GM19035 (cell line): ENCODE results near the gene JAKMIP2.

Experiments
- ATAC-seq: cut with Tn5 transposase; IDR thresholded peaks from one replicate; pipeline ENCODE4 v1.9.1; 2021; ENCODE audit not compliant: unreplicated experiment

JAKMIP2 gene

GRCh38 chr5:147789820-147790219, 7.3 kb upstream of the JAKMIP2 start:
- ATAC-seq = no peak

- ATAC-seq = no peak
Observed at GRCh38 chr5:147788023-147788422, 5.5 kb upstream of the JAKMIP2 start.

DNA sequence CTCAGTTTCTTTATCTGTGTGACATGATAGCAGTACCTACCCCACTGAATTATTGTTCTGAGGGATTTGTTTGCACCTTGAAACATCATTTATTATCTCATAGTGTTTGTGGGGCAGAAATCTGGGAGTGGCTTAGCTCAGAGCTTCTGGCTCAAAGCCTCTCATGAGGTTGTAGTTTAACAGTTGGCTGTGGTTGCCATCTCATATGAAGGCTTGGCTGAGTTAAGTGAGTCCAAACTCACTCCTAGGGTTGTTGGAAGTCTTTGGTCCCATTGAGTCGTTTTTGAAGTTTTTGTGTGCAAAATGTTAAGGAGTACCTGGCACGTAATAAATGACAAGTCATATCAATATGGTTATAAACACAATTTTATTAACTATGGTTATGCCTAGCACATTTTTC, 3.6 kb upstream of the JAKMIP2 start:
- ATAC-seq = no peak

DNA sequence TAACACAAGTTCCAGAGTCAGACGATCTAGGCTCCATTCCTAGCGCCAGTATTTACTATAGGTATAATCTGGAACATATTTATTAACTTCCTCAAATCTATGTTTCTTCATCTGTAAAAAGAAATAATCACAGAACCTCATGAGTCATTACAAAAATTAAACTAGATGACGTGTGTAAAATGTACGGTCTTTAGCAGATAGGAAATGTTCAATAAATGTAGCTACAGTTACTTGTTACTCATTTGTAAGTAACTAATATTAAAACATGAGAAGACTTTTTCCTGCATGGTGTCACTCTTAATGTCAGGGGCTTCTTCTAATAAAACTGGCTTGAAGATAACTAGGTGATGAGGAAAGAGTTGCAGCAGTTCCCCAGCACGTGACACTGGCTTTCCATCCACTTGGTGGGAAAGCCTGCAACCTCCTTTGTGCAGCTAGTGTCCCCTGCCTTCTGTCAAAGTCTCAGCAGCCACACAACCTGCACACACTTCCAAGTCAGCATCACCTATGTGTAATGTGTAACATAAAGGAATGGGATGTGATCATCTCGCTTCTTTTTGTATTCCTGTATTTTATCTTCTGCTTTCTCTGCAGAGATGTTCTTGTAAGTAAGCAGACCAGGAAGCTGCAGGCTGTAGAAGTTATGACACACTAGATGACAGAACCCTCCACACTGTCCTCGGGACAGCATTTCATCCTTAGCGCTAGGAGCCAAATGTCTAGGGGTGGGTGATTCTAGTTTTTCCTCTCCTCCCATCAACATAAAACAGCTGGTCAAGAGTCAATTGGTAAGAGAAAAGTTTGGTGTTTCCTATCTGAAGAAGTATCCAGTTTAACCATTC, 1.8 kb upstream of the JAKMIP2 start:
- no peak for ATAC-seq

GRCh38 chr5:147780924-147781573, 1.5 kb downstream of the JAKMIP2 start:
- no peak for ATAC-seq

- ATAC-seq = no peak
Observed at GRCh38 chr5:147779694-147780093, 2.8 kb downstream of the JAKMIP2 start.

DNA sequence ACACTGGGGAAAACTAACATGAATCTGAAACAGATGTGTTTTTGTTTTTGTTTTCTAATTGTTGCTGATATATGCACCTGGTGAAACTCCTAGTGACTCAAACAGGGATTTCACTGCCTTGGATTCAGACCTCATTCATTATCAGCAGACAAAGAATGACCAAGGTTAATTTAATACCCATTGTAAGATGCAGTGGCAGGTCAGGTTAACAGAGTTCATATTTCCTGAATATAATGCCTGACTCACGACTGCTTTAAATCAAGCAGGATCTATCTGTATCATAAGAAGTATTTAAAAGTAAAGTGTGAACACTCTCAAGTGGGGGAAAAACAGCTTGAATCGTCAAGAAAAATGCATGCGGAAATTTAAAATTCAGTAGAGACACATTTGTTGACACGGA, 5.5 kb downstream of the JAKMIP2 start:
- ATAC-seq = no peak

DNA sequence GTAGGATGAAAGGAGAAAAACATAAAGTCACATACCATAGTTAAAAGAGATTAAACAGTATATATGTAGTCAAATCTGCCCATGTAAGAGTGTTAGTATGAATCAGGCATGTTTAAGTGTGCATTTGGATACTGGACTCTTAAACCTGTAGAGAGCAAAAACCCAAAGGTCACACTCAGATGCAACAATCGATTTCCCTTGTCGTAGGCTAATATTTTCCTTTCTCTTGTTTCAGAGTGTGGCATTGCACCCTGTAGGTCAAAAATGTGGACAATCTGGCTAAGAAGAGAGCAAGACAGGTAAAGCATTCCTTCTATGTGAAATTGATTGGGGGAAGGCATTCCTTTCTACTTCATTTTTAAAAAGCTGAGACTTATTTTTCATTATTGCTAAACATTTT, 8.9 kb downstream of the JAKMIP2 start:
- no peak for ATAC-seq

DNA sequence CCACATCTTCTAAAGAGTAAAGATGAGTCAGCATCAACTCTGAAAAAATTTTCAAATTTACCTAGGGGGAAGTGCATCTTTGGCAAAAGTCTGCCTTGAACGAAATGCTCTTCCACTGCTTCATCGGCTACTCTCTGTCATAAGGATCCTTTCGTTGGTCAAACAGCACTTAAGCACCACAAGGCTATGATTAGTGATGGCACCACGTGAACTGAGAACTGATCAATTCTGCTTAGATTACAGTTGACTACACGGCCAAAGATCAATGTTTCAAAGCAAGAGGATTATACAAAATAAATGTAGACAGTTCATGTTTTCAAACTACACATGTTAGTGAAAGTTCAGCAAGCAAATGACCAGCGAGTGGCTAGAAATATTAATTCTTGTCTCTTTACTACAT, 9.4 kb downstream of the JAKMIP2 start:
- no peak for ATAC-seq

DNA sequence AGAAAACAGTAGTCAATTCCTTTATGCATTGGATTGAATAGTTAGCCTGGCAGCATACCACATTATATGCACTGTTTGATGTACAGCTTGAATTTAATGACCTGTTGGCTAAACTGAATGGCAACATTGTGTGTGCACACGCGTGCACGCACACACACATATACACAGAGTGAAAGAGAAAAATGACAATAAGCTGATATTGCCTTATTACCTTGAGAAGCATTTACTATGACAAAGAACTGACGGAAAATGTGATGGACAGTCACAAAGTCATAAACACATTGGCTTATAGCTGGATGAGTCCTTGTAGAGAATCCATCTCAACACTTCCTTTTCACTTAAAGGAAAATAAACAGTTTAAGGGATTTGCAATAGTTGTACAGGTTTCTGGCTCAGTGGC, 15.5 kb downstream of the JAKMIP2 start:
- no peak for ATAC-seq

DNA sequence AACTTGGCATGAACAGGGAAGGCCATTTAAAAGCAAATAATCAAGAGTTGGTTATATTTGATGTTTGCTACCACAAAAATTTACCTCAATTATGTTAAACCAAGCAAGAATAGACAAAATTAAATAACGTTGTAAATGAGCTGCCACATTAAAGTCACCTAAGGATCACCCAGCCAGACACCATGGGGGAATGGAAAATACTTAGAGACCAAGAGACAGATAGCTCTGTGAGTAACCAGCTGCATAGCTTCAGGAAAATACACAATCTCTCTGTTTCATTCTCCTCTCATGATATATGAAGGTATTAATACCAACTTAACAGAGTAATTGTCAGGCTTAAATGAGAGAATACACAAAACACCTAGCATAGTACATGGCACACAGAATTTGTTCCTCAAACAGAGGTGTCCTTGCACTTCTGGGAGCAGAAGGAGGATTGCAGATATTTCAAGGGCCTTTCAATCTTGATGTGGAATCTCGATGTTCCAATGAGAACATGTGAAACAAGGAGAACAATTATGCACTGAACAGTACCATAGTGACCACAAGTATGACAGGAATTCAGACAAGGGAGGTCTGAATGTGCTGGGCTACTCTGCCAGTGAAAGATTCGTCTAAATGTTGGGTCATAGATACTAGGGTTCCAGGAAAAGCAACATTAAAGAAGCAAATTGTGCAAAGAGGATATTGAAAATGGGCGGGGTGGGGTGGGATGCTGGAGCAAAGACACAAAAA, 18.6 kb downstream of the JAKMIP2 start:
- ATAC-seq = no peak

GRCh38 chr5:147760086-147760875, 22.2 kb downstream of the JAKMIP2 start:
- no peak for ATAC-seq

DNA sequence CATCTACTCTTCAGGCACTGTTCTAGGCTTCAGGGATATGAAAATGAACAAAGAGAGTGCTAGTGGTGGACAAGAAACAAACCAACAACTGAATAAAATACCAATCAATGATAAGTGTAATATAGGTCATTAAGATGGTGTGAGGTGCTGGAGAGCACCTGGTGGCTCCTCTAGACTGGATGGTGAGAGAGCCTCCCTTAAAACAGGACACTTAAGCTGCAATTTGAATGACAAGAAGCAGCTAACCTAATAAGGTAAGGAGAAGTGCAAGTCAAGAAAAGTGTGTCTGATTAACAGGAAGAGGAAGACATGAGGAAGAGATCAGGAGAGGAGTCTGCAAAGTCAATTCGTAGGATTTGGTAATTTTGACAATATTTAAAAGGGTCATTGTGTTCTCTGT, 23.1 kb downstream of the JAKMIP2 start:
- ATAC-seq = no peak

- no peak for ATAC-seq
Observed at GRCh38 chr5:147756566-147756965, 26.0 kb downstream of the JAKMIP2 start.

- ATAC-seq = no peak
Observed at GRCh38 chr5:147754372-147755122, 28.0 kb downstream of the JAKMIP2 start.

- ATAC-seq = no peak
Observed at GRCh38 chr5:147753765-147754164, 28.8 kb downstream of the JAKMIP2 start.

DNA sequence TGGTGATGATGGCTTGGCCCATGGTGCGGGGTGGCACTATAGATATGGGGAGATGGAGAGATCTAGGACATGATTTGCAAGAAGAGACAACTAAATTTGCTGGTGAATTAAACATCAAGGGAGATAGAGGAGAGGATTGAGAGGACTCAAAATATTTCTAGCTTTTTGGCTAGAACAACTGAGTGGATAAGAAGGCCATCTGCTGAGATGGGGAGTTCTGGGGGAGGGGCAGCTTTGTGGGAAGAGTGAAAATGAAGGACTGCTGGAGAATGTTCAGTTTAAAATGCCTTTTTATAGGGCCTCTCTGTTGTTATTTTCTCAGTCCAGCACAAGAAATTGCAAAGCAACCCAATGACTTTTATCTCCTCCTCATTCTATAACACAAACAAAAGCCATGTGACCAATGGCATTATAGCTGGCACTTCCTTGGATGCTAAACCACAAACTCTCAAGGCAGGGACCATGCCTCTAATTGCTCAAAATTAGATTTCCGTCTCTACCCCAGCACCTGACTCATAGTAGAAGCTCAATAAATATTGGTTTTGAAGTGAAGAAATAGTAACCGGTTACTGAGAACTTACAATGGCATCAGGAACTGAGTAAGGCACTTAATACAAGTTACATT, 29.8 kb downstream of the JAKMIP2 start:
- no peak for ATAC-seq

- no peak for ATAC-seq
Observed at GRCh38 chr5:147752033-147752432, 30.5 kb downstream of the JAKMIP2 start.

DNA sequence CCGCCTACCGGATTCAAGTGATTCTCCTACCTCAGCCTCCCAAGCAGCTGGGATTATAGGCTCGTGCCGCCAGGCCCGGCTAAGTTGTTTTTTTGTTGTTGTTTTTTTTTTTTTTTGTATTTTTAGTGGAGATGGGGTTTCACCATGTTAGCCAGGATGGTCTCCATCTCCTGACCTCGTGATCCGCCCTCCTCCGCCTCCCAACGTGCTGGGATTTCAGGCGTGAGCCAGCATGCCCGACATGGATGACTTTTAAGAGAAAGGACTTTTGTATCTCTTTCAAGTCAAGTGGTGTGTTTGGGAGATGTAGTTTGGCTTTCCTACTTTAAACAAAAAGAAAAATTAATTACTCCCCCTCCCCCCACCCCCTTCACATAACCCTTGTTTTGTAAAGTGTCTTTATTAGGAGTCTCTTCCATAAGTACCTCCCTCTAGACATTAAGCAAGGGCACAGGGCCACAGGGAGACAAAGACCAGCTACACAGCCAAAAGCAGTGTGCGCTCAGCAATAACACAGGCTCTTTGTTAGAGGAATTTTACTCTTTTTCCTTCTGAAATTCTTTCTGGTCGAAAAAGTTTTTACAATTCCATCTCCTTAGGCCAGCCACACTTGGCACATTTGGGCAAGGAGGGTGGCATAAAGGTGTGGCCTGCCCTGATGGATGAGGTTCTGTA, 31.2 kb downstream of the JAKMIP2 start:
- ATAC-seq = no peak
